ENCODE data around the gene BOK.

- TF ChIP-seq CTCF (IDR thresholded peaks at IDR 0.05): no peak
- TF ChIP-seq POLR2A (IDR thresholded peaks at IDR 0.05): no peak
- TF ChIP-seq EP300 (IDR thresholded peaks at IDR 0.05): no peak
- TF ChIP-seq POLR2AphosphoS5 (IDR thresholded peaks at IDR 0.05): no peak
Measured at GRCh38 chr2:241514553-241514952, 44.0 kb upstream of the BOK start.

Data from sigmoid colon (tissue), 4 donors.